Calu3 (cell line): ENCODE data around the gene MLH3. TPM values are rescaled to one million over a fixed set of nuclear protein-coding genes. Genes with fewer than 3 reads are reported as not detected.
"Not testable (repeated sequence)": the region's sequence is repeated elsewhere in the genome, so short reads cannot be mapped to it uniquely, and the experiment has no call there.

Experiments used
- BruUV-seq: library from RNA; stranded (reverse); fragments of 400-500 nt; replicated peaks from 2 replicates; lab custom pipeline; 2021; lab: Mats Ljungman, UMichigan
- CTCF ChIA-PET: fragments of 300-600 bp; sonication (Branson Sonifier 250); formaldehyde crosslinking; loops from one replicate; lab custom pipeline; 2022; ENCODE audit warnings: antibody characterized with exemption; lab: Charles Lee
- DNase-seq: peaks from one replicate; pipeline ENCODE4 v3.0.0; 2022
- H3K27ac Mint-ChIP-seq: one replicate; pipeline ENCODE4 v1.8.0; 2022; ENCODE audit warnings: mixed read lengths; ENCODE audit not compliant: unreplicated experiment
- H3K27me3 Mint-ChIP-seq: one replicate; pipeline ENCODE4 v1.8.0; 2022; ENCODE audit warnings: mixed read lengths; ENCODE audit not compliant: unreplicated experiment
- H3K36me3 Mint-ChIP-seq: one replicate; pipeline ENCODE4 v1.8.0; 2022; ENCODE audit warnings: mild to moderate bottlenecking, moderate library complexity, mixed read lengths; ENCODE audit not compliant: insufficient read depth, unreplicated experiment
- H3K4me1 Mint-ChIP-seq: one replicate; pipeline ENCODE4 v1.8.0; 2022; ENCODE audit warnings: mild to moderate bottlenecking, low read depth, mixed read lengths; ENCODE audit not compliant: unreplicated experiment
- H3K4me3 Mint-ChIP-seq: one replicate; pipeline ENCODE4 v1.8.0; 2022; ENCODE audit warnings: mild to moderate bottlenecking, low read depth, moderate library complexity, mixed read lengths; ENCODE audit not compliant: unreplicated experiment
- H3K9me3 Mint-ChIP-seq: one replicate; pipeline ENCODE4 v1.8.0; 2022; ENCODE audit warnings: low read depth, mixed read lengths; ENCODE audit not compliant: unreplicated experiment
- CTCF ChIP-seq: fragments of 200-600 bp; IDR thresholded peaks from one replicate; pipeline ENCODE4 v1.8.0; 2022; ENCODE audit warnings: antibody characterized with exemption; ENCODE audit not compliant: unreplicated experiment
- intact Hi-C: fragments of 100-400 bp; cut with micrococcal nuclease; formaldehyde crosslinking; loops from one replicate; pipeline ENCODE4 v1.10.0; 2022; ENCODE audit not compliant: unreplicated experiment
- total RNA-seq: library from RNA; stranded (reverse); gene quantifications from 2 replicates; pipeline ENCODE4 v1.2.3, GENCODE V29; 2022

Gene MLH3
- total RNA-seq, 1 experiment from 2014 or later, result 24.7 TPM

GRCh38 chr14:75070383-75070782 lies 19.1 kb upstream of the MLH3 start:
- Mint-ChIP-seq H3K27ac (no peak overlapping the region), H3K4me1 (no peaks in the 10 kb centered on the region), H3K4me3 (no peak overlapping the region), H3K36me3 (peaks cover 10% of the 10 kb centered on the region), H3K9me3 (no peaks in the 10 kb centered on the region), H3K27me3 (no peaks in the 10 kb centered on the region)
- CTCF ChIA-PET, result no interaction called here
- BruUV-seq, result TSS peak; percentile 29
- no peak for DNase-seq
- intact Hi-C loops, result no loop called here
- no peak for TF ChIP-seq CTCF

- Mint-ChIP-seq H3K27ac (peak overlapping the region; percentile 77), H3K27me3 (no peaks in the 10 kb centered on the region), H3K4me1 (no peaks in the 10 kb centered on the region), H3K36me3 (peaks cover 10% of the 10 kb centered on the region), H3K4me3 (no peak overlapping the region), H3K9me3 (no peaks in the 10 kb centered on the region)
- CTCF ChIA-PET, result no interaction called here
- DNase-seq, result no peak
- intact Hi-C loops, result no loop called here
- TF ChIP-seq CTCF, result no peak
- no TSS peak for BruUV-seq
These were observed 18.5 kb upstream of the MLH3 start for GRCh38 chr14:75069811-75070145.

GRCh38 chr14:75069121-75069810 lies 18.0 kb upstream of the MLH3 start, which contains the start of gene ZC2HC1C:
Gene ZC2HC1C, plus strand, starts transcription at chr14:75069641. Its CDS starts 933 bp downstream, at chr14:75070574.
- BruUV-seq, result no TSS peak
- CTCF ChIA-PET, result no interaction called here
- Mint-ChIP-seq H3K36me3 (peaks cover 10% of the 10 kb centered on the region), H3K4me3 (no peak within 1 kb of the TSS), H3K27me3 (no peaks in the 10 kb centered on the region), H3K27ac (peak within 1 kb of the TSS; percentile 77), H3K9me3 (no peaks in the 10 kb centered on the region), H3K4me1 (no peaks in the 10 kb centered on the region)
- DNase-seq, result peak; percentile 92
- no peak for TF ChIP-seq CTCF
- intact Hi-C loops, result no loop called here

- Mint-ChIP-seq H3K9me3 (no peaks in the 10 kb centered on the region), H3K36me3 (peaks cover 17% of the 10 kb centered on the region), H3K4me1 (peaks cover under 1% of the 10 kb centered on the region), H3K27me3 (no peaks in the 10 kb centered on the region), H3K27ac (no peak overlapping the region), H3K4me3 (no peak overlapping the region)
- CTCF ChIA-PET, result no interaction called here
- intact Hi-C loops, result no loop called here
- TF ChIP-seq CTCF, result no peak
- DNase-seq, result no peak
- BruUV-seq, result TSS peak; percentile 79
These were observed 17.2 kb upstream of the MLH3 start for GRCh38 chr14:75068294-75069120.

GRCh38 chr14:75067765-75068164 lies 16.5 kb upstream of the MLH3 start:
- not testable (repeated sequence) for BruUV-seq

More at GRCh38 chr14:75067765-75068164, 16.5 kb upstream of the MLH3 start:
- H3K36me3 Mint-ChIP-seq, result peaks cover 21% of the 10 kb centered on the region
- H3K9me3 Mint-ChIP-seq, H3K27me3 Mint-ChIP-seq, H3K27ac Mint-ChIP-seq, H3K4me3 Mint-ChIP-seq, intact Hi-C loops, H3K4me1 Mint-ChIP-seq, DNase-seq: not testable (repeated sequence)
- CTCF ChIA-PET, result interaction anchor here (0.7 kb wide), 1 partner anchor 817 kb away, joined by 3 read pairs; no protein-coding TSS in a partner anchor
